NCI-H748 (cell line): ENCODE data around the gene MBOAT1.
A peak's percentile ranks its signal among the peaks of the same experiment; 100 is the strongest.

ENCODE experiments used
- DNase-seq: peaks from one replicate; lab custom pipeline; 2025; ENCODE audit not compliant: unreplicated experiment; lab: John Stamatoyannopoulos, UW

MBOAT1 gene

GRCh38 chr6:20109526-20109925 lies 102.7 kb downstream of the MBOAT1 start:
- DNase-seq, result no peak

DNA sequence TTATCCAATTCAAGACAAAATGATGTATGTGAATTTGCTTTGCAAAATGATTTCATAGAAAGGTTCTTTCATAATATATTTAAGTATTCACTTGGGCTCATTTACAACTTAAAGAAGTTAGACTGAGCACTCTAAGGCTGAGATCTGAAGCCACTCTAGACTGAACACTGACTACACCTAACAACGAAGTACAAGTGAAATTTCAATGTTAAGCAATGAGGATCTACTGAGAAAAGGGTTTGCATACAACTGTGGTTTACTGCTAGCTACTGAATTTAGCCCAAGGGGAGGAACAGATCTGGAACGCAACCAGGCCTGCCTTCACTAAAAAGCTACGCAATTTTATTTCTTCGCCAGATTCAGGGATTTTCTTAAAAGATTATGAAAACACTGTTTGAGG lies 106.4 kb downstream of the MBOAT1 start:
- no peak for DNase-seq

DNA sequence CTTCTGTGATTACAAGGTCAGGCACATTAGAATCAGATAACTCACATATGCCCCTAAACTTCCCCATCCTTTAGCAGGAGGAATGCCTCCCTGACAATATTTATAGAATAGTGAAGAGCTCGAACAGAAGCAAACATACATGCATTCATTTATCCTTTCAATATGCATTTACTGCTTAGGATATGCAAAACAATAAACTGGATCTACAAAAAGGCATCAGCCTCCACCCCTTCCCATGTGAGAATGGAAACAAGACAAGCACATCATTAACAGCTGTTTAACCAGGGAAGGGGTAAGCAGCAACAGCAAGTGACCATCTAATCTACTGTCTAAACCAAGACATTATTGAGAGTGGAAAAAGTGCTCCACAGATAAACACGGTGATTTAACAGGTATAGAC lies 107.6 kb downstream of the MBOAT1 start:
- DNase-seq, result no peak

DNA sequence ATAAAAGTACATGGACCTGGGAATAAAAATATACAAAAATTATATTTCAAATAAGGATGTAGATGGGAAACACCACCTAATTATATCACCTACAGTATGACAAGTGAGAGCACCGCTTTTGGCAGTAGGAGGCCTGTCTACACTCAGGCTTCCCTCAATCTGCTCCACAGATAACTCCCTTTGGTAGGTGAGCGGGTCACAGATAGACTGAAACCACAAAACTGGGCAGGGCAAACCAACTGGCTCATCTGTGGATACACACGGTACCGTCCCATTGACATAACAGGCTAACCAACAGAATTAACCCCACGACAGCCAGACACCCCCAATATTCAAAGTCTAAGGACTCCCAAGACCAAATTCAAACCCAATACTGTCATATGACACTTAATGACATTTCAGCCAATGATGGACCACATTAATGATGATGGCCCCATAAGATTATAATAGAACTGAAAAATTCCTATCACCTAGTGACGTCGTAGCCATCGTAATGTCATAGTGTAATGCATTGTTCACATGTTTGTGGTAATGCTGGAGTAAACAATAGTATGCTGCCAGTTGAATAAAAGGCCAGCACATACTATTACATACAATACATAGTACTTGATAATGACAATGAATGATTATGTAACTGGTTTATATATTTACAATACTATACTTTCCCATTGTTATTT lies 109.7 kb downstream of the MBOAT1 start:
- DNase-seq, result no peak

GRCh38 chr6:20099156-20099555 lies 113.1 kb downstream of the MBOAT1 start:
- no peak for DNase-seq

DNA sequence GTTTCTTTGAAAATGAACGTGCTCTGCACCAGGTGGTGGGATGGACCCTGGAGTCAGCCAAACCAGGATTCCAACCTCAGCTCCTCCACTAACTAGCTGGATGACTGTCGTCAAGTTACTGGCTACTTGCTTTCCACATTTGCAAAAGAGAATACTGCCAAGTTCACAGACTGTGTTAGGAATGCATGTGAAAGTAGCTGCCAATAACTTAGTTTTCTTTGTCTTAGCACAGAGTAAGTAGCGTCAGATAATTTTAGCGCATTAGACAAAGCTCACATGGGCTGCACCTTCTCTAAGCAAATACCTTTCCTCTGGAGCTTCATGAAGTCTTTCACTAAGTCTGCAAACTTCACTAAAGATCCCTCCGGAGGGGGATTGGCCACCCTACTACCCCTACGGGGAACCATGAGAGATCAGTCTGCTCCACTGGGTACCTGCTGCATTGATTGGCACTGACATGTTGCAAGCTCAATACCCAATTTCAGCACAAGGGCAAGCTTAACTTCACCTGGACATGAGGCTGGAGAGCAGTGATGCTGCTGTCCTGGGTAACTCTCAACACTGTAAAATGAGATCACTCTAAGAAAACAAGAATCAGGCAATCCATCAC lies 113.9 kb downstream of the MBOAT1 start:
- no peak for DNase-seq

DNA sequence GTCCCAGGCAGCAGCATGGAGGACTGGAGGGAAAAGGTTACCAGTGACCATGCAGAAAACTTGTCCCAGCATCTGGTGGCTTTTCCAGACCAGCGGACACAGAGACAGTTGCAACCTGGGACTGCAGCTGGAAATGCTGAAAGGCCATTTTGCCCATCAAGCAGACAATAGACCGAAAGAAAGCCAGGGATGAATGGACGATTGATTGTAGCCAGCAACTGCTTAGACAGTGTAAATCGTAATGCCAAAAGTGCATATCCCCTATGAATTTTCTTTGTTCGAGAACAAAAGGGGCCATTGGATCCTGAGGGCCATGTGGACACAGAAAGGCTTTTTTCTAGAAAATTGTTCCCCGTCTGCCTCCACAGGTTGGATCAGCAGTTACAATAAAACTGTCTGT lies 115.7 kb downstream of the MBOAT1 start:
- DNase-seq, result peak; percentile 56

GRCh38 chr6:20095436-20095835 lies 116.8 kb downstream of the MBOAT1 start:
- no peak for DNase-seq

DNA sequence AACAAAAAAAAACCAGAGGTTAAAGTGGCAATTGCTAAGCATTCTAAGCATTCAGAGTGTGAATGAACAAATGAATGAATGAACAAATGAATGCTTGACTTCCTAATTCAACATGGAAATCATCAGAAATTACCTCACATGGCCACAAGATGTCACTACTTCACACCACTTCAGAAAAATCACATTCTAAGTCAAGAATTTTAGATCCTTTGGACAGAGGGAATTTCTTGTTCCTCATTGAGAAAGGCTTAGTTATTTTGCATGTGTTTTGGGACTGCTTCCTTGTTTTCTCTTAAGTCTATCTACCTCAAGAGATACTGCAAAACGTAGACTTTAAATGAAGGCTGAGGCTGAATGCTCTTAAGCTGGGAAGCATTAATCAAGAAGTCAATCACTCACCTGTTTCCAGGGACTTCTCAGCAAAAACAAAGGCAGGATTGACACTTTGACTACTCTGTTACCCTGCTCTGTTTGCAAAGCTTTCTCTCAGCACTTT lies 120.2 kb downstream of the MBOAT1 start:
- DNase-seq, result peak; percentile 84

- no peak for DNase-seq
Observed at GRCh38 chr6:20086992-20087391, 125.3 kb downstream of the MBOAT1 start.

GRCh38 chr6:20085817-20086216 lies 126.5 kb downstream of the MBOAT1 start:
- DNase-seq, result no peak

GRCh38 chr6:20084411-20084810 lies 127.9 kb downstream of the MBOAT1 start:
- DNase-seq, result no peak

DNA sequence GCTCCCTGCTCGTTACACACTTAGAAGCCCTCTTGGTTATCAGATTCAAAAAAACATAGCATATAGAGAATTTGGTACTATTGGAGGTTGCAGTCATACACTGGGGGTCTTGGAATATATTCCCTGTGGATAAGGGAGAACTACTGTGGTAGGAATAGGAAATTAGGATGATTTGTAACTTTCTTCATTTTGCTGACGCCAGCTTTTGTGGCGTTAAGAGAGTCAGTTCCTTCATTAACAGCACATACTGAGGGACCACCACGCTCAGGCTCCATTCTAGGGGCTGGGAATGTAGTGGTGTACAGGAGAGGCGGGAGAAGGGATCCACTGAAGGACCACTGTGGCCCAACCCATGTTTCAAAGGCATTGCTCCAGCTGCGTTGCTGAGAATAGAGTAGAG lies 140.3 kb downstream of the MBOAT1 start:
- DNase-seq, result no peak

DNA sequence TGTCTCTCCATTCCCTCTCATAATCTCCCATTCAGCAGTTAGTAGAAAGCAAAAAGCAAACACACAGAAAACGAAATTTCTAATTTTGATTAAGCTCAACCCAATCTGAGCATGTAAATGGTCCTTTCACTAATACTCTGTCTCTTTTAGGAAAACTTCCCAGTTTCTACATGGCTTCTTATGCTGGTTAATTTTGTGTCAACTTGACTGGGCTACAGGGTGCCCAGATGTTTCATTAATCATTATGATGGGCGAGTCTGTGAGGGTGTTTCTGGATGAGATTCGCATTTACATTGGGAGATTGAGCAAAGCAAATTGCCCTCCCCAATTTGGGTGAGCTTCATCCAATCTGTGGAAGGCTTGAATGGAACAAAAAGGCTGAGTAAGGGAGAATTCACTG lies 142.2 kb downstream of the MBOAT1 start:
- no peak for DNase-seq

DNA sequence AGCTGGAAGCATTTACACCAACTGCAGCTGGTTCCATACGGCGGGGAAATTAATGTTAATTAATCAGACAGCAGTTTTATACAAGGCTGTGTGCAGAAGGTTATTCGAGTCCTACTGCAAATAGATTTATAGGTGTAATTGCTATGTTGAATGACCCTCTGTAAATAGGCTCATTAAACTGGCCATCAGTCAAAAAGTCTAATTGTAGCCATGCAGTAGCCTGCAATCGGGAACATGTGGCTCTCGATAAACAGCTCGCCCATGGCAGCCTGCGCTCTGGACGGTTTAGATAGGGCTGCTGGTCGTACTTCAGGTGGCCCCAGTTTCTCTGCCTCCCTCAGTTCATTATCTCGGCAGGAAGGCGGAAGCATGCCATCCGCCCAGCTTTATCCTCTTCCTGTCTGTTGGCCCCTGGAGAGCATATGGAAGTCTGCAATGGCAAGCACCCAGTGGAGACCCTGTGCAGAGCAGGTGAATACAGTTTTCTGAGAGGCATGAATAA lies 143.2 kb downstream of the MBOAT1 start:
- DNase-seq, result peak; percentile 100

GRCh38 chr6:20068421-20068988 lies 143.8 kb downstream of the MBOAT1 start:
- peak; percentile 87 for DNase-seq

GRCh38 chr6:20061952-20062351 lies 150.3 kb downstream of the MBOAT1 start:
- no peak for DNase-seq

GRCh38 chr6:20060252-20060651 lies 152.0 kb downstream of the MBOAT1 start:
- no peak for DNase-seq

DNA sequence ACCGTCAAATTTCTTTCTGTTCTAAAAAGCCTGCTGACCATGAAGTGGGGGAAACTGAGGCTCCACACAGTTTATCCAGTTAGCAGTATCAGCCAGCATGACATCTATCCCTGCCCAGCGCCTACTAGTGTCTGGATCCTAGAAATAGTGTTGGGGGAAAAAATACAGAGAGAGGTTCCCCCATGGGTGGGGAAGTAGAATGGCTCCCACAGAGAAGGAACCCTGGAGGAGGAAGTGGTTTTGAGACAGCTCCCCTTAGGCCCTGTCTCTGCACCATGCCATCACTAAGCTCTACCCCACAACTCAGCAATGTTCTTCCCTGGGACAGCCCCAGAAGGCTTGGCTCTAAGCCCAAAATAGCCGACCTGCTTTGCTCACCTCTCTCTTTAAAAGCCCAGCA lies 153.4 kb downstream of the MBOAT1 start:
- DNase-seq, result peak; percentile 63

GRCh38 chr6:20058121-20058905 lies 154.0 kb downstream of the MBOAT1 start:
- peak; percentile 98 for DNase-seq

DNA sequence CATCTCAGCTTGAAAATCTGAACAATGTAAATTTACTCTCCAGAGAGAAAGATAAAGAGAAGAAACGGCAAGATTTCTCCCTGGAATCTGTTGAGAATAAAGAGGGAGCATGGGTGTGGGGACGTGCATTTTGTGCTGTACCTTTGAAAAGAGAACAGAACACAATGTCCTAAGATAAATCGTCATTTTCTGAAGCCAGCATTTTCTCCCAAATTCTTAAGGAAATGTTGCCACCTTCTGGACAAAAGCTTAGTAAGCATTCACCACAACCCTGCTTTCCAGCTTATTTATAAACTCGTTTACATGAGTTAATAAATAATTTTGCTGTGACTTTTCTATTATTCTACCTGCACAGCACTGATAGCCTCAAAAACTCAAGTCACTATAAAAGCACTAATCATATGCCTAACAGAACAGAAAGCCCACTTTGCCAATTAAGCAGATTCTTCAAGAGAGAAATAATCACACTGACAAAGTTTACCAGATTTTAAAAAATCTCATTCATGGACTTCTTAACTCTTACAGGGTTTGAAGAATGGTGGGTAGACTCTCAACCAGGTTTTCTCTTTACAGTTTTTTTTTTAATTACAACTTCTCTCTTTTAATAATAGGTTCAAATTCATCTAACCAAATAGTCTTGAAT lies 155.8 kb downstream of the MBOAT1 start:
- peak; percentile 94 for DNase-seq
